ENCODE results near the gene MSI2.

MSI2 gene

GRCh38 chr17:57404795-57405490, 148.6 kb downstream of the MSI2 start (continued):
- no peak for TF ChIP-seq ZC3H10 (CRISPR knock-in tag; IDR thresholded peaks at IDR 0.05)
- no peak for TF ChIP-seq BACH2 (CRISPR knock-in tag; IDR thresholded peaks at IDR 0.05; ENCODE audit: borderline replicate concordance)
- no peak for TF ChIP-seq PPARA (CRISPR knock-in tag; IDR thresholded peaks at IDR 0.05; ENCODE audit: borderline replicate concordance)
- TF ChIP-seq TSHZ2 (CRISPR knock-in tag; IDR thresholded peaks at IDR 0.05) = no peak

DNA sequence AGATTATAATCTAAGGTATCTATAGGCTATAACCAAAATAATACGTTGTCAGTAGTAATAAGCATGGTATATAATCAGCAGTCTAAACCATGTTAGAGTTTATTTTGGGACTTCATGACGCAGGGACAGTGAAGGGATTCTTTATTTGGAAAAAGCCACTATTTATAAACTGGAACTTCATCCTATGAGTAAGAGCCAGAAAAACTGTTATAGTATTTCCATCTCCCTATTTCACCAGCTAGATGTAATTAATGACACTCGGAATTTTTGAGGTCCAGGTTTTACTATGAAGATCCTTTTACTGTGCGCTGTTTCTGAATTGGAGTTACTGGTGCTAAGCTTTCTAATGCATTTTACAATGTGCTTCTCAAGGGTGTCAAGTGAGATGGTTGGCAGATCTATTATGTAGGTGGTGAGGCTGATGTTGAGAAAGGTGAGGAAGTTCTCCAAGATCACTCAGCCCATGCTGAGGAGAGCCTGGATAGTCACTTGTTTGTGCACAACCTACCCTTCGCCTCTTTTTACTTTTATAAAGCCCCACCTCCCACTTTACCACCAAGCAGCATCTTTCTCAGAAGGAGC, 149.3 kb downstream of the MSI2 start:
- ATAC-seq = no peak
- TF ChIP-seq ZFP30 (CRISPR knock-in tag; IDR thresholded peaks at IDR 0.05) (no peak), ARNTL (CRISPR knock-in tag; IDR thresholded peaks at IDR 0.05; ENCODE audit: borderline replicate concordance, low read depth) (no peak), CSRNP3 (CRISPR knock-in tag; IDR thresholded peaks at IDR 0.05) (no peak), TCF4 (CRISPR knock-in tag; IDR thresholded peaks at IDR 0.05; ENCODE audit: borderline replicate concordance) (no peak), OSR1 (CRISPR knock-in tag; IDR thresholded peaks at IDR 0.05) (no peak), TSHZ2 (CRISPR knock-in tag; IDR thresholded peaks at IDR 0.05) (no peak), SNAI2 (CRISPR knock-in tag; IDR thresholded peaks at IDR 0.05) (no peak), GLIS3 (CRISPR knock-in tag; IDR thresholded peaks at IDR 0.05) (no peak), ISL1 (CRISPR knock-in tag; IDR thresholded peaks at IDR 0.05) (no peak), ESRRG (CRISPR knock-in tag; IDR thresholded peaks at IDR 0.05) (no peak)

- no peak for ATAC-seq
- no peak for TF ChIP-seq RARB (CRISPR knock-in tag; IDR thresholded peaks at IDR 0.05)
- no peak for TF ChIP-seq CSRNP3 (CRISPR knock-in tag; IDR thresholded peaks at IDR 0.05)
- TF ChIP-seq TCF4 (CRISPR knock-in tag; IDR thresholded peaks at IDR 0.05; ENCODE audit: borderline replicate concordance) = no peak
- TF ChIP-seq ESRRG (CRISPR knock-in tag; IDR thresholded peaks at IDR 0.05) = no peak
- TF ChIP-seq GLIS3 (CRISPR knock-in tag; IDR thresholded peaks at IDR 0.05) = no peak
- TF ChIP-seq TSHZ2 (CRISPR knock-in tag; IDR thresholded peaks at IDR 0.05) = no peak
- TF ChIP-seq ZNF70 (CRISPR knock-in tag; IDR thresholded peaks at IDR 0.05) = no peak
- TF ChIP-seq TOX (CRISPR knock-in tag; IDR thresholded peaks at IDR 0.05; ENCODE audit: borderline replicate concordance) = no peak
- TF ChIP-seq, protein P1, sequence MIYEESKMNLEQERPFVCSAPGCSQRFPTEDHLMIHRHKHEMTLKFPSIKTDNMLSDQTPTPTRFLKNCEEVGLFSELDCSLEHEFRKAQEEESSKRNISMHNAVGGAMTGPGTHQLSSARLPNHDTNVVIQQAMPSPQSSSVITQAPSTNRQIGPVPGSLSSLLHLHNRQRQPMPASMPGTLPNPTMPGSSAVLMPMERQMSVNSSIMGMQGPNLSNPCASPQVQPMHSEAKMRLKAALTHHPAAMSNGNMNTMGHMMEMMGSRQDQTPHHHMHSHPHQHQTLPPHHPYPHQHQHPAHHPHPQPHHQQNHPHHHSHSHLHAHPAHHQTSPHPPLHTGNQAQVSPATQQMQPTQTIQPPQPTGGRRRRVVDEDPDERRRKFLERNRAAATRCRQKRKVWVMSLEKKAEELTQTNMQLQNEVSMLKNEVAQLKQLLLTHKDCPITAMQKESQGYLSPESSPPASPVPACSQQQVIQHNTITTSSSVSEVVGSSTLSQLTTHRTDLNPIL (CRISPR knock-in tag; IDR thresholded peaks at IDR 0.05; ENCODE audit: low read depth) = no peak
- TF ChIP-seq ISL1 (CRISPR knock-in tag; IDR thresholded peaks at IDR 0.05) = no peak
- no peak for TF ChIP-seq BACH2 (CRISPR knock-in tag; IDR thresholded peaks at IDR 0.05; ENCODE audit: borderline replicate concordance)
- no peak for TF ChIP-seq CSDC2 (CRISPR knock-in tag; IDR thresholded peaks at IDR 0.05)
- TF ChIP-seq SNAI2 (CRISPR knock-in tag; IDR thresholded peaks at IDR 0.05) = no peak
- TF ChIP-seq, protein P2, sequence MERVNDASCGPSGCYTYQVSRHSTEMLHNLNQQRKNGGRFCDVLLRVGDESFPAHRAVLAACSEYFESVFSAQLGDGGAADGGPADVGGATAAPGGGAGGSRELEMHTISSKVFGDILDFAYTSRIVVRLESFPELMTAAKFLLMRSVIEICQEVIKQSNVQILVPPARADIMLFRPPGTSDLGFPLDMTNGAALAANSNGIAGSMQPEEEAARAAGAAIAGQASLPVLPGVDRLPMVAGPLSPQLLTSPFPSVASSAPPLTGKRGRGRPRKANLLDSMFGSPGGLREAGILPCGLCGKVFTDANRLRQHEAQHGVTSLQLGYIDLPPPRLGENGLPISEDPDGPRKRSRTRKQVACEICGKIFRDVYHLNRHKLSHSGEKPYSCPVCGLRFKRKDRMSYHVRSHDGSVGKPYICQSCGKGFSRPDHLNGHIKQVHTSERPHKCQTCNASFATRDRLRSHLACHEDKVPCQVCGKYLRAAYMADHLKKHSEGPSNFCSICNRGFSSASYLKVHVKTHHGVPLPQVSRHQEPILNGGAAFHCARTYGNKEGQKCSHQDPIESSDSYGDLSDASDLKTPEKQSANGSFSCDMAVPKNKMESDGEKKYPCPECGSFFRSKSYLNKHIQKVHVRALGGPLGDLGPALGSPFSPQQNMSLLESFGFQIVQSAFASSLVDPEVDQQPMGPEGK (CRISPR knock-in tag; IDR thresholded peaks at IDR 0.05; ENCODE audit: borderline replicate concordance) = no peak
These were observed 150.0 kb downstream of the MSI2 start for GRCh38 chr17:57406131-57406980.
